ENCODE data around the gene PWWP2A.
"Not testable (repeated sequence)": the region's sequence is repeated elsewhere in the genome, so short reads cannot be mapped to it uniquely, and the experiment has no call there.

PWWP2A gene

GRCh38 chr5:160119142-160119904 lies at the start of gene PWWP2A:
Gene PWWP2A (minus strand): TSS chr5:160119450. CDS start chr5:160119388, 62 bp downstream.
- peak; percentile 94 to 99 for DNase-seq (ENCODE audit: low read depth in 2 of 2)

- DNase-seq (ENCODE audit: low read depth in 2 of 2): no peak
Measured at GRCh38 chr5:160167624-160168165, 48.4 kb upstream of the PWWP2A start.

GRCh38 chr5:160166973-160167623 lies 47.8 kb upstream of the PWWP2A start:
- no peak for DNase-seq (ENCODE audit: low read depth in 2 of 2)

GRCh38 chr5:160166069-160166972 lies 47.1 kb upstream of the PWWP2A start:
- no peak for DNase-seq (ENCODE audit: low read depth in 2 of 2)

GRCh38 chr5:160165137-160166068 lies 46.2 kb upstream of the PWWP2A start:
- DNase-seq (ENCODE audit: low read depth in 2 of 2): no peak

- no peak for DNase-seq (ENCODE audit: low read depth in 2 of 2)
Measured at GRCh38 chr5:160162910-160163309, 43.7 kb upstream of the PWWP2A start.

GRCh38 chr5:160161626-160162025 lies 42.4 kb upstream of the PWWP2A start:
- no peak for DNase-seq (ENCODE audit: low read depth in 2 of 2)

- not testable (repeated sequence) for DNase-seq (ENCODE audit: low read depth in 2 of 2)
Measured at GRCh38 chr5:160160875-160161274, 41.6 kb upstream of the PWWP2A start.

GRCh38 chr5:160159991-160160792 lies 40.9 kb upstream of the PWWP2A start:
- no peak for DNase-seq (ENCODE audit: low read depth in 2 of 2)

GRCh38 chr5:160158087-160158486 lies 38.8 kb upstream of the PWWP2A start:
- no peak for DNase-seq (ENCODE audit: low read depth in 2 of 2)

- no peak for DNase-seq (ENCODE audit: low read depth in 2 of 2)
Measured at GRCh38 chr5:160155017-160155750, 35.9 kb upstream of the PWWP2A start.

- no peak for DNase-seq (ENCODE audit: low read depth in 2 of 2)
Measured at GRCh38 chr5:160152901-160153300, 33.7 kb upstream of the PWWP2A start.

- DNase-seq (ENCODE audit: low read depth in 2 of 2): no peak
Measured at GRCh38 chr5:160152287-160152686, 33.0 kb upstream of the PWWP2A start.

GRCh38 chr5:160151017-160151416 lies 31.8 kb upstream of the PWWP2A start:
- no peak for DNase-seq (ENCODE audit: low read depth in 2 of 2)

GRCh38 chr5:160150381-160150780 lies 31.1 kb upstream of the PWWP2A start:
- no peak for DNase-seq (ENCODE audit: low read depth in 2 of 2)

GRCh38 chr5:160144436-160144835 lies 25.2 kb upstream of the PWWP2A start:
- DNase-seq (ENCODE audit: low read depth in 2 of 2): not testable (repeated sequence)

- no peak for DNase-seq (ENCODE audit: low read depth in 2 of 2)
Measured at GRCh38 chr5:160134332-160134731, 15.1 kb upstream of the PWWP2A start.

GRCh38 chr5:160133918-160134304 lies 14.7 kb upstream of the PWWP2A start:
- no peak for DNase-seq (ENCODE audit: low read depth in 2 of 2)
